ENCODE results near the gene TPPP3. TPM values are rescaled to one million over a fixed set of nuclear protein-coding genes. Genes with fewer than 3 reads are reported as not detected.

TPPP3 gene
- total RNA-seq, 1 experiment from 2014 or later, result 0.95 TPM

GRCh38 chr16:67392301-67393059 lies 818 bp downstream of the TPPP3 start:
- in situ Hi-C loops (cut with HindIII; ENCODE audit: low pct_unique_long_range_greater_than_20kb, low sequenced_read_pairs), result no loop called here
- H3K4me1 ChIP-seq (ENCODE audit: control insufficient read depth, insufficient read depth, low read length), result no peaks in the 10 kb centered on the region; the same call in 1 of the 2 replicates
- no TSS peak for BruUV-seq (replicated peaks)
- ChIA-PET POLR2A (no interaction called here), CTCF (interaction anchor here (1.2 kb wide), 1 partner anchor 132 kb away, joined by 3 read pairs; no protein-coding TSS in a partner anchor)
- ATAC-seq, result no peak
- H3K27me3 ChIP-seq (ENCODE audit: control insufficient read depth, insufficient read depth, low read length), result no peaks in the 10 kb centered on the region
- DNase-seq (ENCODE audit: low read depth, low spot score), result no peak
- peak overlapping the region in 1 of 2 experiments; percentile 22; a peak in 2 of 4 replicates for H3K4me3 ChIP-seq (ENCODE audit: low read depth in 2 of 2, low read length in 2 of 2)
- TF ChIP-seq CTCF (IDR thresholded peaks at IDR 0.05), result no peak
- no peak for TF ChIP-seq SIN3A (IDR thresholded peaks at IDR 0.05; ENCODE audit: borderline replicate concordance, insufficient read depth, low read depth, low read length)
- no peak for TF ChIP-seq REST (IDR thresholded peaks at IDR 0.05; ENCODE audit: insufficient read depth in 1 of 2, low read depth in 2 of 2, low read length in 1 of 2)
- TF ChIP-seq POLR2AphosphoS5 (IDR thresholded peaks at IDR 0.05; ENCODE audit: low read depth, low read length), result no peak
- no peak for TF ChIP-seq TCF7L2 (IDR thresholded peaks at IDR 0.05; ENCODE audit: low read depth, low read length)
- H3K36me3 ChIP-seq (ENCODE audit: control insufficient read depth, insufficient read depth, low read length), result no peaks in the 10 kb centered on the region
- H3K27ac ChIP-seq (ENCODE audit: low read length), result no peak overlapping the region
- intact Hi-C loops (cut with micrococcal nuclease; ENCODE audit: unreplicated experiment), result no loop called here
- H3K9me3 ChIP-seq (ENCODE audit: control insufficient read depth, insufficient read depth, low read depth, low read length), result no peaks in the 10 kb centered on the region

GRCh38 chr16:67391424-67392300 lies 1.6 kb downstream of the TPPP3 start:
- Histone ChIP-seq H3K4me3 (ENCODE audit: low read depth in 2 of 2, low read length in 2 of 2) (no peak overlapping the region), H3K4me1 (ENCODE audit: control insufficient read depth, insufficient read depth, low read length) (no peaks in the 10 kb centered on the region; the same call in 1 of the 2 replicates), H3K9me3 (ENCODE audit: control insufficient read depth, insufficient read depth, low read depth, low read length) (no peaks in the 10 kb centered on the region), H3K27ac (ENCODE audit: low read length) (no peak overlapping the region), H3K27me3 (ENCODE audit: control insufficient read depth, insufficient read depth, low read length) (no peaks in the 10 kb centered on the region), H3K36me3 (ENCODE audit: control insufficient read depth, insufficient read depth, low read length) (no peaks in the 10 kb centered on the region)
- ChIA-PET CTCF (interaction anchor here (0.6 to 1.2 kb wide), 3 partner anchors 34 to 131 kb away, joined by 3 to 4 read pairs (median 4); no protein-coding TSS in a partner anchor), POLR2A (interaction anchor here (0.6 kb wide), 2 partner anchors 10 to 63 kb away, joined by 4 to 12 read pairs; no protein-coding TSS in a partner anchor)
- intact Hi-C loops (cut with micrococcal nuclease; ENCODE audit: unreplicated experiment) (no loop called here), in situ Hi-C loops (cut with HindIII; ENCODE audit: low pct_unique_long_range_greater_than_20kb, low sequenced_read_pairs) (no loop called here)
- DNase-seq (ENCODE audit: low read depth, low spot score) (no peak), ATAC-seq (no peak)
- BruUV-seq (replicated peaks), result no TSS peak
- no peak for TF ChIP-seq CTCF (IDR thresholded peaks at IDR 0.05)
- no peak for TF ChIP-seq TCF7L2 (IDR thresholded peaks at IDR 0.05; ENCODE audit: low read depth, low read length)
- TF ChIP-seq REST (IDR thresholded peaks at IDR 0.05; ENCODE audit: insufficient read depth in 1 of 2, low read depth in 2 of 2, low read length in 1 of 2), result no peak
- no peak for TF ChIP-seq SIN3A (IDR thresholded peaks at IDR 0.05; ENCODE audit: borderline replicate concordance, insufficient read depth, low read depth, low read length)
- TF ChIP-seq POLR2AphosphoS5 (IDR thresholded peaks at IDR 0.05; ENCODE audit: low read depth, low read length), result no peak
